HepG2 (cell line): ENCODE results near the gene NTRK2. TPM values are rescaled to one million over a fixed set of nuclear protein-coding genes. Genes with fewer than 3 reads are reported as not detected.
A peak's percentile ranks its signal among the peaks of the same experiment; 100 is the strongest.

Source experiments
- ATAC-seq: fragments of 200-7000 bp; cut with Tn5 transposase; 3 replicates; pipeline ENCODE4 v1.9.1; 2020; ENCODE audit warnings: mild to moderate bottlenecking, moderate library complexity
- BruUV-seq: library from RNA; stranded (reverse); fragments of 400-500 nt; replicated peaks from 2 replicates; lab custom pipeline; 2021; lab: Mats Ljungman, UMichigan
- CTCF ChIA-PET: fragments of 300-600 bp; formaldehyde crosslinking; extraction: SDS; loops from one replicate; lab custom pipeline; 2021; ENCODE audit warnings: low total read pairs, inconsistent platforms, low intra/inter-chr PET ratio; lab: Yijun Ruan, JAX
- POLR2A ChIA-PET: fragments of 350-600 bp; sonication (Branson Sonifier 250); formaldehyde crosslinking; loops from one replicate; lab custom pipeline; 2020; ENCODE audit warnings: antibody characterized with exemption, inconsistent platforms; lab: Yijun Ruan, JAX
- DNase-seq: peaks from one replicate; pipeline ENCODE4 v3.0.0-alpha.2; 2015; ENCODE audit warnings: low spot score
- FAIRE-seq: peaks from 3 replicates; lab custom pipeline; 2011; peaks lifted over from hg19 to GRCh38; lab: Jason Lieb, UNC
- H2AFZ ChIP-seq: one replicate; pipeline ENCODE4 v1.6.1; 2011; ENCODE audit warnings: low read length, inconsistent platforms
- H3K27ac ChIP-seq: fragments of 300-600 bp; 3 replicates; pipeline ENCODE4 v1.8.0; 2011; ENCODE audit warnings: mixed run types, mild to moderate bottlenecking, mixed read lengths, low read length, inconsistent platforms; ENCODE audit not compliant: insufficient read depth; ENCODE audit errors: extremely low read length
- H3K27me3 ChIP-seq, 2 experiments: fragments of 200-600 bp in 1 of 2; 2 replicates in 1 of 2; 3 replicates in 1 of 2; pipeline versions ENCODE4 v1.6.0 to v1.8.0; 2011; ENCODE audit warnings: low read length in 2 of 2, mild to moderate bottlenecking in 2 of 2, moderate library complexity in 2 of 2, inconsistent platforms in 1 of 2; ENCODE audit not compliant: insufficient read depth in 2 of 2, control insufficient read depth in 1 of 2
- H3K36me3 ChIP-seq, 2 experiments: fragments of 200-600 bp in 1 of 2; replicated peaks in 1 of 2; 2 replicates in 1 of 2; 3 replicates in 1 of 2; pipeline versions ENCODE4 v1.5.1 to v1.8.0; 2011; ENCODE audit warnings: low read length in 2 of 2, inconsistent platforms in 1 of 2; ENCODE audit not compliant: insufficient read depth in 2 of 2, control insufficient read depth in 1 of 2
- H3K4me1 ChIP-seq: 2 replicates; pipeline ENCODE4 v1.5.1; 2012; ENCODE audit warnings: low read length, inconsistent platforms; ENCODE audit not compliant: insufficient read depth
- H3K4me2 ChIP-seq: 2 replicates; pipeline ENCODE4 v1.6.0; 2011; ENCODE audit warnings: low read depth, low read length, inconsistent platforms
- H3K4me3 ChIP-seq, 3 experiments: fragments of 200-600 bp in 1 of 3; sonication (generic), shearing (Covaris generic) in 1 of 3; replicated peaks in 1 of 3; 2 replicates each; pipeline ENCODE4 v1.5.1; 2011 to 2016; ENCODE audit warnings: low read length in 3 of 3, inconsistent platforms in 2 of 3, low read depth in 2 of 3, mild to moderate bottlenecking in 2 of 3, control low read depth in 1 of 3, mixed read lengths in 1 of 3; ENCODE audit not compliant: insufficient read depth in 1 of 3
- H3K79me2 ChIP-seq: one replicate; pipeline ENCODE4 v1.6.1; 2011; ENCODE audit warnings: low read length, inconsistent platforms; ENCODE audit not compliant: insufficient read depth
- H3K9ac ChIP-seq: 2 replicates; pipeline ENCODE4 v1.6.0; 2011; ENCODE audit warnings: mild to moderate bottlenecking, low read depth, low read length, inconsistent platforms; ENCODE audit not compliant: insufficient read depth
- H3K9me3 ChIP-seq: 2 replicates; pipeline ENCODE4 v1.5.1; 2012; ENCODE audit warnings: mild to moderate bottlenecking, low read length
- H4K20me1 ChIP-seq: 2 replicates; pipeline ENCODE4 v1.6.0; 2011; ENCODE audit warnings: inconsistent platforms, mild to moderate bottlenecking, low read length, moderate library complexity; ENCODE audit not compliant: insufficient read depth
- AKNA ChIP-seq: sonication (generic); formaldehyde crosslinking; IDR thresholded peaks from 2 replicates; pipeline ENCODE4 v1.4.0; 2020; ENCODE audit warnings: missing genetic modification reagents, borderline replicate concordance
- CREB1 ChIP-seq, 2 experiments: fragments of 450-650 bp in 1 of 2; IDR thresholded peaks; 2 replicates each; pipeline ENCODE4 v1.6.1; 2016 to 2017; ENCODE audit warnings: control low read depth in 1 of 2, mild to moderate bottlenecking in 1 of 2, missing compliant biosample characterization in 1 of 2, missing genetic modification characterization in 1 of 2
- KDM4B ChIP-seq: sonication (generic); formaldehyde crosslinking; IDR thresholded peaks from 2 replicates; pipeline ENCODE4 v1.4.0; 2020; ENCODE audit warnings: missing genetic modification reagents
- RNF2 ChIP-seq: fragments of 450-650 bp; conservative IDR thresholded peaks from 2 replicates; pipeline ENCODE4 v1.6.1; 2016; ENCODE audit warnings: low read depth
- ZNF264 ChIP-seq: sonication (generic); formaldehyde crosslinking; IDR thresholded peaks from 2 replicates; pipeline ENCODE4 v1.4.0; 2020; ENCODE audit warnings: missing genetic modification reagents
- ZNF572 ChIP-seq: sonication (generic); formaldehyde crosslinking; IDR thresholded peaks from 2 replicates; pipeline ENCODE4 v1.5.1; 2020; ENCODE audit warnings: mild to moderate bottlenecking, missing genetic modification reagents
- WGBS: methylation state at CpG from one replicate; pipeline ENCODE4 v1.1.6; 2017; ENCODE audit warnings: low lambda C conversion rate; 5-methylcytosine and 5-hydroxymethylcytosine counted together
- in situ Hi-C: cut with HindIII; loops from 2 replicates; pipeline ENCODE4 v1.10.0; 2017; ENCODE audit warnings: low pct_unique_long_range_greater_than_20kb; ENCODE audit not compliant: extremely low pct_ligation_motif_present
- intact Hi-C: fragments of 100-400 bp; cut with micrococcal nuclease; formaldehyde crosslinking; loops from one replicate; pipeline ENCODE4 v1.10.0; 2022; ENCODE audit not compliant: unreplicated experiment
- polyA plus RNA-seq, 8 experiments: library from polyadenylated mRNA; depleted of rRNA in 3 of 8; stranded (reverse) in 7 of 8; unstranded in 1 of 8; fragments of >200 nt; fragmentation: Illumina TruSeq in 4 of 8; extraction: Trizol in 4 of 8; gene quantifications; 2 replicates each; pipeline versions ENCODE4 v1.2.1 to v1.2.3, GENCODE V29; 2011 to 2016; ENCODE audit warnings: low read depth in 4 of 8, missing spikeins in 1 of 8, mixed read lengths in 1 of 8; ENCODE audit not compliant: insufficient read depth in 1 of 8
- total RNA-seq, 5 experiments: library from RNA; depleted of rRNA; stranded (reverse); fragments of >200 nt; fragmentation: Illumina TruSeq; extraction: Trizol; gene quantifications; 2 replicates each; pipeline ENCODE4 v1.2.3, GENCODE V29; 2016; ENCODE audit warnings: low read depth in 1 of 5

The NTRK2 gene
- total and polyA plus RNA-seq, 2 of the 13 experiments (the other 11 are each of a cell fraction or from before 2014, with no cell fraction given), result not detected

- ChIA-PET CTCF (no interaction called here), POLR2A (no interaction called here)
- Histone ChIP-seq H3K4me1 (no peaks in the 10 kb centered on the region), H3K9ac (no peak overlapping the region), H3K4me2 (no peak overlapping the region), H3K36me3 (no peaks in the 10 kb centered on the region), H3K9me3 (peaks cover 29% of the 10 kb centered on the region; the same call in 1 of the 2 replicates), H3K4me3 (no peak overlapping the region), H4K20me1 (no peaks in the 10 kb centered on the region), H3K79me2 (no peaks in the 10 kb centered on the region), H3K27me3 (no peaks in the 10 kb centered on the region), H2AFZ (no peak overlapping the region), H3K27ac (no peak overlapping the region)
- ATAC-seq, result no peak
- 2% methylated on average over 4 of the region's 4 CpGs for WGBS
- no peak for FAIRE-seq
- BruUV-seq, result no TSS peak
- TF ChIP-seq CREB1 (IDR thresholded peaks at IDR 0.05) (no peak), CREB1 (CRISPR knock-in tag; IDR thresholded peaks at IDR 0.05) (0 out of 2 replicates have a peak, but pooled peaks have one; percentile 14), ZNF572 (CRISPR knock-in tag) (no peak)
- DNase-seq, result peak; percentile 14
- in situ Hi-C loops, result no loop called here
- intact Hi-C loops, result no loop called here
Measured at GRCh38 chr9:84642553-84643141, 26.9 kb upstream of the NTRK2 start.

GRCh38 chr9:84647699-84648098 is 21.8 kb upstream of the NTRK2 start:
- no peak for TF ChIP-seq ZNF264
- no peak for TF ChIP-seq RNF2
- TF ChIP-seq AKNA (CRISPR knock-in tag), result no peak
- no peak for TF ChIP-seq KDM4B
- FAIRE-seq (no peak), ATAC-seq (no peak), DNase-seq (no peak)
- Histone ChIP-seq H3K4me1 (no peaks in the 10 kb centered on the region), H3K4me3 (no peak overlapping the region), H4K20me1 (no peaks in the 10 kb centered on the region), H3K4me2 (no peak overlapping the region), H3K9me3 (0 out of 2 replicates have a peak, but pooled peaks cover 1% of the 10 kb centered on the region), H3K27ac (no peak overlapping the region), H3K79me2 (no peaks in the 10 kb centered on the region), H3K27me3 (no peaks in the 10 kb centered on the region), H3K9ac (no peak overlapping the region), H3K36me3 (no peaks in the 10 kb centered on the region), H2AFZ (no peak overlapping the region)
- intact Hi-C loops (no loop called here), in situ Hi-C loops (no loop called here)
- CTCF ChIA-PET, result no interaction called here
- 6% methylated on average over 3 of the region's 3 CpGs for WGBS
- POLR2A ChIA-PET, result no interaction called here
- no TSS peak for BruUV-seq
